Fibroblast of pulmonary artery (primary cell): ENCODE results near the gene TXLNB.

ENCODE experiments used
- DNase-seq: peaks from one replicate; pipeline ENCODE4 v3.0.0-alpha.2; 2010; ENCODE audit warnings: low read depth
- H3K4me3 ChIP-seq: replicated peaks from 2 replicates; pipeline ENCODE4 v1.5.1; 2011; ENCODE audit warnings: low read depth, mild to moderate bottlenecking, control low read depth, low read length, moderate library complexity
- CTCF ChIP-seq: IDR thresholded peaks from 2 replicates; pipeline ENCODE4 v1.5.1; 2011; ENCODE audit warnings: mild to moderate bottlenecking, control low read depth, low read length, inconsistent platforms; ENCODE audit errors: missing control alignments

TXLNB gene

GRCh38 chr6:139201378-139201777 lies 90.4 kb downstream of the TXLNB start:
- TF ChIP-seq CTCF, result no peak
- H3K4me3 ChIP-seq, result no peak overlapping the region
- DNase-seq, result no peak

- TF ChIP-seq CTCF, result no peak
- DNase-seq, result no peak
- H3K4me3 ChIP-seq, result no peak overlapping the region
Observed at GRCh38 chr6:139198529-139199288, 93.1 kb downstream of the TXLNB start.

- no peak for DNase-seq
- no peak for TF ChIP-seq CTCF
- no peak overlapping the region for H3K4me3 ChIP-seq
Observed at GRCh38 chr6:139194740-139195139, 97.1 kb downstream of the TXLNB start.
